Stimulated activated CD4-positive, alpha-beta T cell treated with anti-CD3 and anti-CD28 coated beads, Interleukin-1b, Interleukin-23, amount 100 ng/mL, for 48 hours (primary cell): ENCODE data around the gene NSUN3.
A peak's percentile ranks its signal among the peaks of the same experiment; 100 is the strongest.

Experiments
- DNase-seq: peaks from one replicate; pipeline ENCODE4 v3.0.0-alpha.2; 2020

NSUN3 gene

DNA sequence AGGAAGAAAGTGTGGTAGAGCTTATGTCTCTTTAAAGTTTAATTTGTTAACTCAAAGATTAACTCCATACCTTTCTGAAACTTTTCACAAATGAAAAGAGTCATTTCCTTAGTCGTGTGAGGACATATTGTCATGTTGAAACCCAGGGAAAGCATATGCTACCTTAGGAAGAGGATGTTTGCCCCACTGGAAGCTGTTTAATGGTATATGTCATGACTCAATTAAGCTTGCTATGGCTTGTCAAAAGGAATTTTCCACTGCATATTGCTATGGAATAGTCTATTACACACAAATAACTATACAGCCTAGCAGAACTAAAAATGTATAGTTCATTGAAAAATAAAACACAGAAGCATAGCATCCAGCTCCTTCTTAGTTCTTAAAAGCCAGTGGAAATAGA lies 69.9 kb downstream of the NSUN3 start:
- DNase-seq: no peak

DNA sequence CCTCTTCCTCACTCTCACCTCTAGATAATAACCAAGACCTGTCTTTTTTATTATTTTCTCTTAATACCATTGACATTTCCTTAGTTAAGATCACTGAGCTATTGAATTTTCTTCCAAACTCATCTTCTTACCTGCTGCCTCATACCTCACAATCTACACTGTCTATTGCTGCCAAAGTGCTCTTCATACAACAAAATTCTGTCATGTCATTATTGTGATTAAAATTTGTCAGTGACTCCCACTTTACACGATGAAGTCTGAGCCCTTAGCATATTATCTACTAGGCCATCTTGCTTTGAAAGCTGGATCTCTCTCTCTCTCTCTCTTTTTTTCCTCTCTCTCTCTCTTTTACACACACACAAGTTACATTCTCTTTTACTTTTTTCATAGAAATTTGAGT lies 73.3 kb downstream of the NSUN3 start:
- no peak for DNase-seq

DNA sequence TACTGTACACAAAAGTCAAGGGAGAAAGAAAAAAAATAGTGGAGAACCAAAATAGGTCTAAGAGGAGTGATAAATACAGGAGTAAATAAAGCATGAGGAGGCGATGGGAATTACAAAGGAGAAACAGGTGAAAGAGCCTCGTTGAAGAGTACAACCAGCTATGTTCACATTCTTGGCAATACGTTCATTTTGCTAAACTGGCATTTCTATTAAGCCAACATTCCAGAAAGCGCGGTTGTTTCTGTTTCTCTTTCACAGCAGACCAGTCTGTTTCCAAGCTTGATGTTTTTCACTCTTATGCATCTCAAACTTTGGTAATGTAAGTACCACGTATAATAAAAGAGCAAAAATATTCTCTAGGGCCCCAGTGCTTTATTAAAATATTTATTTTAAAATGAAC lies 74.5 kb downstream of the NSUN3 start:
- DNase-seq: no peak

DNA sequence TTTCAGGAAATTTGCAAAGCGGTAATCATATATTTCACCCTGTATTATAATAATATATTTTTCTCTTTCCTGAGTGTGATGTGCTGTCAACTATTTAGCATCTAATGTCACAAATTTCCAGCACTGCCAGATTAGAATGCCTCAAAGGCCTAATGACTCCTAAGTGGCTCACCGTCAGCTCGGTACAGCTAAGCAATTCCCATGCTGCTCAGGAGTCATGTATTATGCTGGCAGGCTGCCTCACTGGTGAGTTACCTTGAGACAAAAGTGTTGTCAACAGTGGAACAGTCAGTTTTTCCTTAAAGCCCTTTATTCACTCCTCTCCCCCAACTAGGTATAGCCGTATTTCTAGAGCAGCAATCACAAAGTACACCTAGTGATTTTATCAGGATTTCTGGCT lies 83.6 kb downstream of the NSUN3 start:
- no peak for DNase-seq

DNA sequence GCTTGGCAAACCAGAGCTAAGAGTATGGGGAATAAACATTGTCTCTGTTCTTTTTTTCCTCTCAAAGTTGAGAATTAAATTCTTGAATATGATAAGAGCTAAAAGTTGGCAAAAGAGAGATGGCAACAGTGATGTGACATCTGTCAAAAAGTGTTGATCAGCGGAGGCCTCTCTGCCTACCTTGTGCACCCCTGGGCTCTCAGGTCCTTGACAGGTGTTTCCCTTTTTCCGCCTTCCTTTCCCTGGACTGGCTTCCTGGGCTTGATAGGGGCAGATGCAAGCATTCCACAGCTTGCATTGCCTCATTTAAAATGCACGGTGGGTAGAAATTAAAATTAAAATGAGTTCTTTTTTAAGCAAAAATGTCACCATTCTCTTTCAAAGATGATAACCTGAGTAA lies 84.2 kb downstream of the NSUN3 start:
- DNase-seq: no peak

DNA sequence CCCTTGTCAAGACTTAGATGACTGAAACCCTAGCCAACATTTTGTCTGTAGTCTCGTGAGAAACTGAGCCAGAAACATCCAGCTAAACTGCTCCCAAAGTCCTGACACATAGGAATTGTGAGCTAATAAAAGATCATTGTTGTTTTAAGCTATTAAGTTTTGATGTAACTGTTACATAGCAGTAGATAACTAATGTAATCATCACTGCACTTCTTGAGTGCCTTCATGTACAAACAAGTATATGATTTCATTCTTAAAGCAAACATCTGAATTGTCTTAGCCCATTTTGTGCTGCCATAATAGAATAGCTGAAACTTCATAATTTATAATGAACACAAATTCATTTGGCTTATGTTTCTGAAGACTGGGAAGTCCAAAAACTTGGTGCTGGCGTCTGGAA lies 87.3 kb downstream of the NSUN3 start:
- DNase-seq: no peak

DNA sequence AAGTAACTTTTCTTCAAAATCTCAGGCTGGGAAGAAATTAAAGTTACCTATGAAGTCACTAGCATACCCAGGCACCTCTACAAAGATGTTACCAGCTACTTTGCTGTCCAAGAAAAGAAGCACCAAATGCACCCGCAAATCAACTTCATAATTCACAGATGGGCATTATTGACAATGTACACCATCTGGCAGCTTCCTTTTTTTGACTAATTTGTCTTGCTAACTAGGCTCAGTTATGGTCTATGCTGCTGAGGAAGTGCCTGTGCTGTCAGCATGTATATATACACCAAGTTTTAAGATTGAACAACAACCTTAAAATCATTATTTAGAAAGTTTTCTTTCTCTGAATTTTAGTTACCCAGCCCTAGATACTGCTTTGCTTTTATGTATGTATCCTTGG lies 93.8 kb downstream of the NSUN3 start:
- no peak for DNase-seq

DNA sequence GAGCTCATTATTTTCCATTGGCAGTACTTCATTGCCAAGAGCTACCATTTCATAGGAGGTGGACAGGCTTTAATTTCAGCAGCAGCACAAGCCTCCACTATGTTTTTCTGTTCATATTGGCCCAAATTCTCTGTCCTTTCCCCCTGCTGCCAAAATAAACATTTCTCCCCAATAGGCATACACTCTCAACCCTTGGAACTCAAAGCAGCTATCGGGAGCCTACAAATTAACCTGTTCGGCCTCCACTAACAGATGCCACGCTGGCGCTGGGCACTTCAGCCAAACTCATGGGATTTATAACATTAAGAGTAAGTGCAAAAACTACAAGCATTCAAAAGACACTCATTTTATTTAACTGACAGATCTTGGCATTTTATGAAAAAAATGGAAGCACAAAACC lies 95.7 kb downstream of the NSUN3 start:
- no peak for DNase-seq

DNA sequence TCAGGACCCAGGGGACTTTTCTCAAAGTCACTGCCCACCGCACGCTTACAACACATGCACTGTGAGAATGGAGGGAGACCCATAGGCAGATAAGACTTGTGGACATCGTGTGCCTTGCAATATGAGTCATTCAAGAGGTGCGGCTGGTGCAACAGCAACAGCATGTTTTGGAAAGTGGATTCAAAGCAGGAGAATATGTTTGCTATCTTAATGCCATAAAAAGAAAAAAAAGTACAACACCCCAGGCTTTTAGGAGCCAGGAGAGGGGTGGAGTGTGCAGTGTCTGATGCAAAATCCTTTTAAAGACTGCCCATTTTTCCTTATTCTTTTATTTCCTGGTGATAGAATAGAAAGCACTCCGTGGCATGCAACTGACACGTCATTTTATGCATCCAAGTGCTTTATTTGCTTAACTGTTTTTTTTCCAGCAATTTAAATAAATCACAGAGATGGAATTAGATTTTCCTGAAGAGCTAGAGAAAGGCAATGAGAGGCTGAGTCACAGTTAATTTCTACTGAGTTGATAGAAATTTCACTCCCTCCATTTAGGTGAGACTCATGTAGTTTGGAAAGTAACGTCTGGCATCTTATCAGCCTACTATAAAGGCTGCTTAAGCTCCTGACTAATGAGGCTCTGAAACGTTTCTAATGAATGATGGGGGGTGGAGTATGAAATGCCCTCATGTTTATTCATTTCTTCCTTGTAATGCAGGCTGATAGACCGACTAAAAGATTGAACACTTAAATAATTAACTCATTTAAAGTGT lies 96.4 kb downstream of the NSUN3 start:
- no peak for DNase-seq

DNA sequence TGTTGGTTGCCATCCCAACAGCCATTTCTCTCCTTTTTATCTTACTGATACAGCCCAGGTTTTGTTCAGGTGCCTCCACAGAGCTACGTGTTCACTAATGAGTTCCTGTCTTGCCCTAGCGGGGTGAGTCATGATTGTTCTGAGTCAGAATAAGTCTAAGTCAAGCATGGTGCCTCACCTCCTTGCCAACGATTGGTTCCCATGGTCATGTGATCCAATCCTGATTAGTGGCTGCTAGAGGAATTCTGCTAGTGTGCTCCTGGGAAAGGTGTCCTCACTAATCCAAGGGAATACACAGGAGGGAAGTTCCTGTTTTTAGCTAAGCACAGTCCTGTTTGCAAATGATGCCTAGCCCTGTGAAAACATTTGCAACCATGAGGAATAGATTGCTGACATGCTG lies 99.8 kb downstream of the NSUN3 start:
- DNase-seq: peak; percentile 3

DNA sequence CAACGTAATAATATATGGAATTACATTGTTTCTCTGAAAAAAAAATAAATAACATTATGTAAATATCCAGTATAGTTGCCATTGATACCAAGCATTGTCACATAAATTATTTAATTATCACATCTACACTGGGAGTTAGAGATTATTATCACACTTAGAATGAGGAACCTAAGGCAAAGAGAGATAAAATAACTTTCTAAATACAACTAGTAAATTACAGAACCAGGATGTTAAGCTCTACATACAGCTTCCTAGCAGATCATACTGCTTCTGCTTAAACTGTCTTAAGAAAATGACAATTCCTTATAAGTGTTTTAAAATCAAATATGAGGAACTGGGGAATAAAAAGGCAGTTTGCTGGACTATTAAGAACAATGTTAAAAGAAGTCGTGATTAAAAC lies 104.5 kb downstream of the NSUN3 start:
- no peak for DNase-seq

DNA sequence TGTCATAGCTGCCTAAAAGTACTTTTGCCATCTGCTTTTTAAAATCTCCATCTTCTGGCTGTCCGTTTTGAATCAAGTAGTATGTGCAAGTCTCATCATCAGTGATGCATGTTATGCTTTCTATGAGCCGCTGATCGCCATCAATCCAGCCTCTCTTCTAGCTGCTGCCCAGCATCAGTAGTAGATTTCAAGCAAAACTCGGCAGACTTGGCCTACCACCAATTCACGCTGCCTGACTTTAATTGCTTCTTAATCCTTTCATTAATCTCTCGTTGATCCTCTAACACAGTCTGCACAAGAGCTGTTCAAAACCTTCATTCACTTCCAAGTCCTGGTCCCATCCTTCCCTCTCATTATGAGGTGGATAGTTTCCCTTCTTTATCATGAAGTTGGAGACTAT lies 104.9 kb downstream of the NSUN3 start:
- no peak for DNase-seq

DNA sequence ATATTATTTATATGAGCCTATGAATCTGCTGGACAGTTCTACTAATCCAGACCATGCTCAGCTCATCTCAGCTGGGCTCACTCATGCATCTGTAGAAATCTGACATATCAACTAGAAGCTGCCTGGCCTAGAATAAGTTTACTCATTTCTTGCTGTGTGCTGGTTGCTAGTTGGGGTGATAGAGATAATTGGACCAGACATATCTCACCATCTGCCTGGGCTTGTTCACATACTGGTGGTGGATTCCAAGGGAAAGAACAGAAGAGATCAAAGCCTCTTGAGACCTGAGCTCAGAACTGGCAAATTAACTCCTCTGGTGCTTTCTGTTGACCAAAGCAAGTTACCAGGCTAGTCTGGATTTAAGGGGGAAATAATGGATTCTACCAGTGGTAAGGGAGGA lies 109.1 kb downstream of the NSUN3 start:
- DNase-seq: no peak

DNA sequence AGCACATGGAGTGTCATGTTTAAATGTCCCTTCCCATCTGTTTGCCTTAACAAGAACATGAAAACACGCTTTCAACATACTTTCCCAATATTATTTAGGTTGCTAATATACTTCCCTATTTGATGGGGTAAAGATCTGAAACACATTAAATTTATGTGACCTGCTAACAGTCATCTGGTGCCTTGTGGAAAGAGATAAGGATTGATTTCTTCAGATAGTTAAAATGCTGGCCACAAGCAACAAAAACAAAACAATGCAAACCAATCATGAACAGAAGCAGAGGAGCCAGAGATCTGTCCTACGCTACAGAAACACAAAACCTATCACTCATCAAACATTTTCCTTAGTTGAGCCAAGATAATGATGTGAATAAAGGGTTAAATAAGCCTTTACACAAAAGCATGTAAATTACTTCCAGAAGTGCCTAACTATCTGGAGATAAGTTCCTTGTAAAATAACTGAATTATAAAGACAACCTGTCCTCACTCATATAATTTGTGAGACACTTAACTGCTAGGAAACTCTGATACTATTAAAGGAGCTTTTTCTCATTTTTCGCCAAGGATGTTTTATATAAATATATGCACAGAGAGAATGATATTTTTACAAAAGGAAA lies 109.9 kb downstream of the NSUN3 start:
- no peak for DNase-seq

DNA sequence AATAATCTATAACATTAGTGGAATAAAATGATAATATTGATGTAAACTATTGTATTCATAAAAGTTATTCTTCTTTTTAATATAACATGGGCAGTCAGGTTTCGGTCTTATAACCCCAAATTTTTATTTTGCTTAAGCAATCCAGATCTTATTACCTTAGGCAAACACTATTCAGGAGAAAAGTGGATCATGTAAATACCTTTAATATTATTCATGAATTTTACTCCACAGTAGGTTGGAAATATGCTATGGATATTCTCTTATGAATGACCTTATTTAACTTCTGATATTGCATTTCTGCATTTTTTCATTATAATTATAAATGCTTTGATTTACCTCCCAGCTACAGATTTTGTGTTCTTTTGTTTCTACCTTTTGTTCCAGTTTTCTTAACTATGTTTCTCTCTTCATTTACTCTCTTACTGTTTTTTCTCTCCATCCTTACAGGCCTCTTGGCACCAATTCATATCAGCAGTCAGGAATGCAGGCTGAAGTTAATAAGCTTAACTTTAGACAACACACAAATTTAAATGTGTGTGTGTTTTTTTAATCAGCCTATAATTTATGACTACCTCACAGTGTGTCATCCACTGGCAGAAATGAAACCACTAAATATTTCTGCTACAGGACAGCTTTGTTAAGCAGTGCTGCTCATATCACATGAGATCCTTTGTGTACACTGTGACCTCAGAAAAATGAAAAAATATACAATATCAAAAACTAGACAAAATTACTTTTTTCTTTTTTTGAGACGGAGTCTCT lies 111.0 kb downstream of the NSUN3 start:
- no peak for DNase-seq

DNA sequence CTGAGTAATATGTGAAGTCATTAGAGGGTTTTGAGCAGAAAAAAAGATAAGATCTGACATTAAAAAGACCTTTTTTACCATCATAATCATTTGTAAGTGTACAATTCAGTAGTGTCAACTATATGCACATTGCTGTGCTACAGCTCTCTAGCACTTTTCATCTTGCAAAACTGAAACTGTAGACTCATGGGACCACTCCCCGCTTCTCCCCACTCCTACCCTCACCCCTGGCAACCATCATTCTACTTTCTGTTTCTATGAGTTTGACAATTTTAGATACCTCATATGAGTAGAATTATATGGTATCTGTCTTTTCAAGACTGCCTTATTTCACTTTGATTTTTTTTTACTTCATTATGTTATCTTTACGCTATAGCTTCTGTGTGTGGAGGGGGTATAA lies 112.8 kb downstream of the NSUN3 start:
- DNase-seq: no peak

DNA sequence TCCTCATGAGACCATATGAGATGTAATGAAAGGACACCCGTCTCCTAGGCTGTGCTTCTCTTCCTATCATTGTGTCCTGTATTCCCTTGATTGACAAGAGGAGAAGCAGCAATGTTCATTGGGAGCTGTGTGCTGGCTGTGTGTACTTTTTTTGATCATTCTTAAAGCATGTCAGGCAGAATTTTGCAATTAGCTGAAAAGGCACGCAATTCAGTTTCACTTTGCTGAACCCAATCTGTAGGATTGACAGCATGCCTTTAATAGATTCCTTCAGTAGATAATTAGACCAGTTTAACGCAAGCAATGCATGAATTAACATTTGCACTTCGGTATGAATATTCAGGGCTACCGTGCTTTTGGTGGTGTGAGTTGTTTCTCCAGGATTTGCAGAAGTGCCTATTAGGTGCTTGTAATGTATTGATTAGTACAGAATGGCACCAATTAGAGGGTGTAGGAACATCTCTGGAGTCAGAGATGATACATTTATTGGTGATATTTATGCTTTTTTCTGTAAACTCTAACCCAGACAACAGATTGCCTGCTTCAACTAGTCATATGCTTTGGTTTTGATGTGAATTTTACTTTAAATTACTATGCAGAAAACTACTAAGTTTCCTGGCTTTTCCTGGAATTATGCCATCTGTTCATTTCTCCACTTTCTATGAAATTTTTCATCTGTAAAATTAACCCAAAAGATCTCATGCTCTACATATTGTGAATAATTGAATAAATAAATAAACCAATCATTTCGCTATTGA lies 114.3 kb downstream of the NSUN3 start:
- DNase-seq: no peak
